T-helper 17 cell (primary cell): Measurements from ENCODE around the gene CYB5R3. TPM values are rescaled to one million over a fixed set of nuclear protein-coding genes. Genes with fewer than 3 reads are reported as not detected.

Experiments used
- ATAC-seq: fragments of 150-1000 bp; cut with Tn5 transposase; 2 replicates; pipeline ENCODE4 v1.10.0; 2021; ENCODE audit warnings: mild to moderate bottlenecking, moderate library complexity
- DNase-seq, 3 donors: peaks; one replicate each; pipeline versions ENCODE4 v3.0.0 to v3.0.0-alpha.2; 2020 to 2021
- H3K9me3 ChIP-seq: one replicate; pipeline ENCODE4 v1.7.0; 2013; ENCODE audit warnings: low read length, mild to moderate bottlenecking; ENCODE audit not compliant: control insufficient read depth, poor library complexity, severe bottlenecking
- H3K27ac Mint-ChIP-seq: one replicate; pipeline ENCODE4 v1.8.0; 2022; ENCODE audit warnings: mild to moderate bottlenecking, moderate library complexity, mixed read lengths
- H3K27me3 Mint-ChIP-seq: one replicate; pipeline ENCODE4 v1.8.0; 2022; ENCODE audit warnings: mixed read lengths
- H3K36me3 Mint-ChIP-seq: one replicate; pipeline ENCODE4 v1.8.0; 2022; ENCODE audit warnings: low read depth, mixed read lengths
- H3K4me1 Mint-ChIP-seq: one replicate; pipeline ENCODE4 v1.8.0; 2022; ENCODE audit warnings: mild to moderate bottlenecking, mixed read lengths
- H3K4me3 Mint-ChIP-seq: one replicate; pipeline ENCODE4 v1.8.0; 2022; ENCODE audit warnings: mild to moderate bottlenecking, moderate library complexity, mixed read lengths
- total RNA-seq, 4 donors: library from RNA in 2 of 4; stranded (reverse) in 2 of 4; gene quantifications; one replicate each; pipeline ENCODE4 v1.2.3 and lab custom pipeline; 2022 to 2026

CYB5R3 gene
- total RNA-seq (10 to 100 TPM; 44.8 to 80.7 TPM), total RNA-seq (lab: John Stamatoyannopoulos, UW) (26.1 to 30.0 reads per million in 2 donors)

GRCh38 chr22:42649246-42650099, at the start of gene CYB5R3:
CYB5R3 (minus strand) TSS chr22:42649392; CDS start chr22:42649315, 77 bp downstream.
- ATAC-seq = peak; percentile 84
- Mint-ChIP-seq H3K36me3 (peaks cover 4% of the 10 kb centered on the region), H3K4me3 (peak within 1 kb of the TSS; percentile 98), H3K27ac (peak within 1 kb of the TSS; percentile 89), H3K4me1 (peaks cover 16% of the 10 kb centered on the region), H3K27me3 (no peaks in the 10 kb centered on the region)
- H3K9me3 ChIP-seq = no peaks in the 10 kb centered on the region
- peak; percentile 60 to 83 (median 82) for DNase-seq

- ATAC-seq = no peak
- no peak for DNase-seq
- no peak overlapping the region for H3K4me3 Mint-ChIP-seq
- peaks cover 4% of the 10 kb centered on the region for H3K4me1 Mint-ChIP-seq
- no peak overlapping the region for H3K27ac Mint-ChIP-seq
- no peaks in the 10 kb centered on the region for H3K36me3 Mint-ChIP-seq
- peaks cover 4% of the 10 kb centered on the region for H3K27me3 Mint-ChIP-seq
- no peaks in the 10 kb centered on the region for H3K9me3 ChIP-seq
Observed at GRCh38 chr22:42697542-42698013, 48.4 kb upstream of the CYB5R3 start.

DNA sequence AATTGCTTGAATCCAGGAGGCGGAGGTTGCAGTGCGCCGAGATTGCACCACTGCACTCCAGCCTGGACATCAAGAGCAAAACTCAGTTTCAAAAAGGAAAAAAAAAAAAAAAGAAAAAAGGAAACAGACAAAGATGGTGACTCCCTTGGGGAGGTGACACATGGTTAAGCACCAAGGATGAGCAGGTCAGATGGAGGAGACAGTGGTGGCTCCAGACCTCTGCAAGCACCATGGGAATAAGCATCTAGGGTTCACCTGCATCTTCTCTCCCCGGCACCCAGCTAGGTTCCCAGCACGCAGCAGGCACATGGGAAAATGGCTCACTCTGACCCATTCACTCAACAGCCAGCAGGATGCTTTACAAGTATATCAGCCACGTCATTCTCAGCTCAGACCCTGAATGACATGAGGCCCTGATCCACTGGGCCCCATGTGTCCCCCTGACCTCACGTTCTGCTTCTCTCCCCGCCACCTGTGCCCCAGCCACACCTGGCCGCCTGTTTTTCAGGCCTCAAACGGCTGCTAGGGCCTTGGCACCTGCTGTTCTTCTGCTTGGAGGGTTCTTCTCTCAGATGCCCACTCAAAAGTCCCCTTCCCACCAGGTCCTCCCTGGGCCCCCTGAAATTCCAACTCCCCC, 47.3 kb upstream of the CYB5R3 start:
- ATAC-seq = no peak
- H3K27me3 Mint-ChIP-seq = no peaks in the 10 kb centered on the region

DNA sequence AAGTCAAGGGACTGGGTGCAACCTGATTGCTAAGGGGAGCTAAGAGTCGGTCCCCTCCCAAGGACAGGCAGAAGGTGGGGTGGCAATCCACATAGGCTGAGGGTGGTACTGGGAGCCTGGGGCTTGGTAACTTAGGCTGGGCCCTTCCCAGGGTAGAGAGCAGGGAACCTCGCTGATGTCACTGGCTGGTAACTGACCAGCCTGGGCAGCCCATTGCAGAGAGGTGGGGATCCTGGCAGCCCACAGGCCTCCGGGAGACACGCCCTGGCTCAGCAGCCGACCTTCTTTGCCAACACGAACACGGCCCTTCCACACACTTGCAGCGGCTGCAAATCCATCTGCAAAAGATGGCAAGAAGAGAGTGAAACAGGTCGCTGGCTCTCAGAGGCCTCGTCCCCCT, 46.1 kb upstream of the CYB5R3 start:
- ATAC-seq (no peak), DNase-seq (no peak)
- Mint-ChIP-seq H3K27me3 (no peaks in the 10 kb centered on the region), H3K4me1 (peaks cover 6% of the 10 kb centered on the region), H3K4me3 (no peak overlapping the region), H3K36me3 (peaks cover 2% of the 10 kb centered on the region), H3K27ac (no peak overlapping the region)
- H3K9me3 ChIP-seq = no peaks in the 10 kb centered on the region

More for the DNA sequence above, 47.3 kb upstream of the CYB5R3 start:
- peaks cover 2% of the 10 kb centered on the region for H3K36me3 Mint-ChIP-seq
- peaks cover 6% of the 10 kb centered on the region for H3K4me1 Mint-ChIP-seq
- H3K27ac Mint-ChIP-seq = no peak overlapping the region
- DNase-seq = no peak
- no peak overlapping the region for H3K4me3 Mint-ChIP-seq
- H3K9me3 ChIP-seq = no peaks in the 10 kb centered on the region

DNA sequence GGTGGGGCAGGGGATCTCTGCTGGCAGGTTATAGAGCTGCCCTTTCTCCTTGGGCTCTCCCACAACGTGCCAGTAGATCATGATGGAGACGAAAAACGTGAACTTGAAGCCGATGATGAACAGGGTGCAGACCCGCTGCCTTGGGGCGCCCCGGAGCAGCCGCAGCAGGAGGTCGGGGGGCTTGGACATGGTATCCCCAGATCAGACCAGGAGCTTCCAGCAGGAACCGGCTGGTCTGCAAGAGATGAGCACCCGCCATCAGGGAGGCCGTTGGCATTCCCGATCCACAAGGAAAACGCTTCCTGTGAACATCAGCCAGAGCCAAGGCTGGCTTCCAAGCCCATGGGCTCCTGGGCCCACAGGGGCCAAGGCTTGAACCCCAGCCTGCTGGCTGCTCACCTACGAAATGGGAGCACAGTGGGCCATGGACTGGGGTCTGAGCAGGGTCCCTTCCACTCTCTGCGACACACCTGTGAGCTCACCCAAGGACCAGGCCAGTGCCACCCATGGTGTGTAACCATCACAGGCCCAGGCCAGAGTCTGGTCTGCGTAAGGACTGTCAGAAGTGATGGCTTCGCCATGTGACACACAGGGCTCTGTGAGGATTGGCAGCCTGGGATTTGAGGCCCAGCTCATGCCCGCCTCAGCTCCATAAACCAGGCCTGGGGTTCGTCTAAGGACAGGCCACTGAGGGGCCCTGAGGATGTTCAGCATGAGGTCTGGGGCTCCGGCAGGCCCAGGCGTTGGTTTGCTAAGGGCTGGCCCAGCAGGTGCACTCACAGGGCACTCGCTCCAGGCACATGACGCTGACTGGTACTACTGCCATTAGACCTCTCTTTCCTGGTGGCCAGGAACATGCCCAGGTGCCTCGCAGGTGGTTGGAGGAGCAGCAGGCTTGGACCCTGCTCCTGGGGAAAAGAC, 44.8 kb upstream of the CYB5R3 start:
- ATAC-seq = no peak
- Mint-ChIP-seq H3K36me3 (peaks cover 2% of the 10 kb centered on the region), H3K27ac (no peak overlapping the region), H3K4me3 (no peak overlapping the region), H3K4me1 (peaks cover 4% of the 10 kb centered on the region), H3K27me3 (no peaks in the 10 kb centered on the region)
- no peak for DNase-seq
- no peaks in the 10 kb centered on the region for H3K9me3 ChIP-seq

DNA sequence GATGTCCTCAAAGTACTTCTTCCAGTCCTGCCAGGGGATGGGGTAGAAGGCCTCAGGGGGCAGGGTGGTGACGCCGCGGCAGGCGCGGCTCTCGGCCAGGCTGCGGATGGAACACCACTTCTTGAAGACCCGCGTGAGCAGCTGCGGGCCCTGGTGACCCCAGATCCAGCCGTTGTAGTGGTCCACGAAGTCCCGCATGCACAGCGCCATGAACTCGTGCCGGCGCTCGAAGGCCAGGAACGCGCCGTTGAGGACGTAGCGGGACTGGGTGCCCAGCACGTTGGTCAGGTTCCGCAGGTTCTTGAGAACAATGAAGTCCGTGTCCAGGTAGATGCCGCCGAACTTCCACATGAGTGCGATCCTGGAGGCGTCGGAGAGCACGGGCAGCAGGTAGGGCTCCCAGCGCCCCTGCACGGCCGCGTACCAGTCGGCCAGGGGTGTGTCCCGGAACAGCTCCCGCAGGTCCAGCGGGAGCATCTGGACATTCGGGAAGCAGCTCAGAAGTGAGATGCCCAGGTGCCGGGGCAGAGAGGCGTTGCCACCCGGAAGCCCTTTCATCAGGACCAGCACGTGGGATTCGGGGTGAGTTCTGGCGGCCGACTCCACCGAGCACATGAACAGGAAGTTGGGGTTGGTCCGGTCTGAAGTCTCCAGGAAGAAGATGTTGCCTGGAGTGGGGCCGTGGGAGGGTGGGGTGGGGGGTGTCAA, 44.0 kb upstream of the CYB5R3 start:
- no peaks in the 10 kb centered on the region for H3K9me3 ChIP-seq
- H3K36me3 Mint-ChIP-seq = peaks cover 2% of the 10 kb centered on the region
- ATAC-seq (no peak), DNase-seq (no peak)
- no peak overlapping the region for H3K27ac Mint-ChIP-seq
- peaks cover 4% of the 10 kb centered on the region for H3K4me1 Mint-ChIP-seq
- H3K27me3 Mint-ChIP-seq = no peaks in the 10 kb centered on the region
- no peak overlapping the region for H3K4me3 Mint-ChIP-seq

GRCh38 chr22:42692239-42693054, 43.3 kb upstream of the CYB5R3 start:
- Mint-ChIP-seq H3K27me3 (no peaks in the 10 kb centered on the region), H3K4me1 (peaks cover 4% of the 10 kb centered on the region), H3K36me3 (peaks cover 2% of the 10 kb centered on the region), H3K4me3 (peak overlapping the region; percentile 83), H3K27ac (no peak overlapping the region)
- H3K9me3 ChIP-seq = no peaks in the 10 kb centered on the region
- DNase-seq = no peak
- ATAC-seq = no peak

GRCh38 chr22:42691440-42691839, 42.2 kb upstream of the CYB5R3 start:
- no peaks in the 10 kb centered on the region for H3K9me3 ChIP-seq
- no peak overlapping the region for H3K4me3 Mint-ChIP-seq
- H3K27ac Mint-ChIP-seq = no peak overlapping the region
- ATAC-seq (no peak), DNase-seq (no peak)
- peaks cover 7% of the 10 kb centered on the region for H3K27me3 Mint-ChIP-seq
- H3K36me3 Mint-ChIP-seq = peaks cover 6% of the 10 kb centered on the region
- peaks cover 9% of the 10 kb centered on the region for H3K4me1 Mint-ChIP-seq

- DNase-seq (no peak), ATAC-seq (no peak)
- H3K27ac Mint-ChIP-seq = no peak overlapping the region
- H3K36me3 Mint-ChIP-seq = peaks cover 6% of the 10 kb centered on the region
- H3K27me3 Mint-ChIP-seq = peaks cover 8% of the 10 kb centered on the region
- no peaks in the 10 kb centered on the region for H3K9me3 ChIP-seq
- peaks cover 9% of the 10 kb centered on the region for H3K4me1 Mint-ChIP-seq
- H3K4me3 Mint-ChIP-seq = no peak overlapping the region
Observed at GRCh38 chr22:42688241-42689211, 39.3 kb upstream of the CYB5R3 start.

- Mint-ChIP-seq H3K4me3 (peak overlapping the region; percentile 19), H3K36me3 (peaks cover 5% of the 10 kb centered on the region), H3K4me1 (peaks cover 4% of the 10 kb centered on the region), H3K27ac (no peak overlapping the region), H3K27me3 (peaks cover 21% of the 10 kb centered on the region)
- DNase-seq (no peak), ATAC-seq (no peak)
- H3K9me3 ChIP-seq = no peaks in the 10 kb centered on the region
Observed at GRCh38 chr22:42686756-42687491, 37.7 kb upstream of the CYB5R3 start.
